ENCODE results near the gene TMC8.
"Not testable (repeated sequence)": the region's sequence is repeated elsewhere in the genome, so short reads cannot be mapped to it uniquely, and the experiment has no call there.

TMC8 gene, protein sequence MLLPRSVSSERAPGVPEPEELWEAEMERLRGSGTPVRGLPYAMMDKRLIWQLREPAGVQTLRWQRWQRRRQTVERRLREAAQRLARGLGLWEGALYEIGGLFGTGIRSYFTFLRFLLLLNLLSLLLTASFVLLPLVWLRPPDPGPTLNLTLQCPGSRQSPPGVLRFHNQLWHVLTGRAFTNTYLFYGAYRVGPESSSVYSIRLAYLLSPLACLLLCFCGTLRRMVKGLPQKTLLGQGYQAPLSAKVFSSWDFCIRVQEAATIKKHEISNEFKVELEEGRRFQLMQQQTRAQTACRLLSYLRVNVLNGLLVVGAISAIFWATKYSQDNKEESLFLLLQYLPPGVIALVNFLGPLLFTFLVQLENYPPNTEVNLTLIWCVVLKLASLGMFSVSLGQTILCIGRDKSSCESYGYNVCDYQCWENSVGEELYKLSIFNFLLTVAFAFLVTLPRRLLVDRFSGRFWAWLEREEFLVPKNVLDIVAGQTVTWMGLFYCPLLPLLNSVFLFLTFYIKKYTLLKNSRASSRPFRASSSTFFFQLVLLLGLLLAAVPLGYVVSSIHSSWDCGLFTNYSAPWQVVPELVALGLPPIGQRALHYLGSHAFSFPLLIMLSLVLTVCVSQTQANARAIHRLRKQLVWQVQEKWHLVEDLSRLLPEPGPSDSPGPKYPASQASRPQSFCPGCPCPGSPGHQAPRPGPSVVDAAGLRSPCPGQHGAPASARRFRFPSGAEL

DNA sequence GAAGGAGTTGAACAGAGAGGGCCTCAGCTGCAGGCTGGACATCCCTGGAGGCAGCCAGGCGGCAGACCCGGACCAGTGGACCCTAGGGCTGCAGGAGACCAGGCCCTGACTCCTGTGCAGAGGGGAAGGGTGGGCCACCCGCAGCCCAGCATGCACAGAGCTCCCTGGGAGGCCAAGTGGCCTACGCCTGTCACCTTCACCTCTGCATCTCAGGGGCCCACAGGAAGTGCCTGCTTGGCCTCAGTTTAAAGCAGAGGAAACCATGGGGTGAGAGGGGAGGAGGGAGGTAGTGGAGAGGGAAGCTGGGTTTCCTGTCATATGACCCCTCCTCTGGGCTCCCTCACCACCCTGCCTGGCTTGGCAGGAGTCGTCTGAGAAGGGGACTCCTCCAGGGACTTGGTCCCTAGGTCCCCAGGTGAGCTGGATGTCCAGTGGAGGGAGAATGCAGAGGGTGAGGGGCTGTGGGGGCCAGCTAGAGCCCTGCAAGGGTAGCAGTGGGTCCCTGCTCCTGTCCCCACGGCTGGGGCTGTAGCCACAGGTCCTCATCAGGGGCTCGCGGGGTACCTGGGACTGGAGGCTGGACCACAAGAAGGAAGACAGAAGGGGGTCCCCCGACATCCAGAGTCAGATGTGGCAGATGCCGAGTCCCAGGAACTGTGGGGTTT lies at the start of gene TMC8:
Gene TMC8, plus strand, starts transcription at position 335 of the 665 bp plus-strand sequence. CDS start 818 bp downstream, outside the sequence.
- peak in 1 of 2 experiments; percentile 23 for DNase-seq

DNA sequence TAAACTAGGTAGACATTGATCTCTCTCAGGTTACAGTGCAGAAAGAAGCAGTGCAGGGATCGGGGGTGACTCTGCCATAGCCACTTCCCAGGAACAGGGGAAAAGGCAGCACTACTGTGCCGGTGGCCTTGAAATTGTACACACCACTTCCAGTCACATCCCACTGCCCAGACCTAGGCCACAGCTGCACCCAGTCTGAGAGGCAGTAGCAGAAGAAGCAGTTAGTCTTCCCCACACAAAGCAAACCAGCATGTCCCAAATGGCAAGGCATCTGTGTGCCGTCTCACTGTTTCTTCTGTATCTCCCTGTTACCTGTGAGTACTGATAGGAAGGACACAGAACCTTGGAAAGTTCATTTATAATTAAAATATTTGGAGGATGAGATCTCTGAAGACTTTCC lies 49.0 kb upstream of the TMC8 start:
- peak in 1 of 2 experiments; percentile 41 for DNase-seq

DNA sequence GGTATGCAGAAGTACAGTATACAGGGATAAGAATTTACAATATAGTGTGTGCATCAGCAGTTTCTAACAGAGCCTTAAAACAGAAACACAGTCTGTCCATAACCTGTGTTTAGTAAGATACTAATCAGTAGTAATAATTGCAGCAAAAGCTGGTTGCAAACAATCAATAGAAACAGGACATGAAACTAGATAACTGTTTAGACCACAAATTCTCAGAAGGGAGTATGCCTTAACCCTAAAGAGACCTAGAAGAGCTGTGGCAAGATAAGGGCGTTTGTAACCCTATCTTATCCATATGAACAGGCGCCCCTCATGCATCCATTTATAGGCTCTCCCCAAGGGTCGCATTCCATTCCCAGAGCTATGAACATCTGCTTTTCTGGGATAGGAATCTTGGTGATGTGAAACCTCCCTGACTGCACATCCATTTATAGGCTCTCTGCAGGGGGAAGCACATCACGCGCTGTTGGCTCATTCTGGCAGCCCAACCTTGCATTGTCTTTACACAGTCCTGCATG lies 48.2 kb upstream of the TMC8 start:
- not testable (repeated sequence) for DNase-seq

DNA sequence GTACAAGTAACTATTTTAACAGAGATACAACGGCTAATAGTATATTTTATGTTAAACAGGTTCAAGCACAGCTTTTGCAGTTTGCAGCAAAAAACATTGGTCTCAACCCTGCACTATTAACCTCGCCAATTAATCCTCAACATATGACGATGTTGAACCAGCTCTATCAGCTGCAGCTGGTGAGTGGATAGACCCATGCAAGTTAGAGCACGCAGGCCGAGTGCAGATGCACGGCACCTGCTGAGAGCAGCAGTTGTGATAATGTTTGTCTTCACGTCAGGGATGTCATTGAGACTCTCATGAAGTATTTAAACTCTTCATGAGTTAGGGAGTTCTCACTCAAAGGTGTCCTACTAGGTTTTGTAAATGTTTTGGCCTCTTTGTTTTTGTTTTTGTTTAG lies 47.6 kb upstream of the TMC8 start:
- DNase-seq: peak; percentile 88 to 95

DNA sequence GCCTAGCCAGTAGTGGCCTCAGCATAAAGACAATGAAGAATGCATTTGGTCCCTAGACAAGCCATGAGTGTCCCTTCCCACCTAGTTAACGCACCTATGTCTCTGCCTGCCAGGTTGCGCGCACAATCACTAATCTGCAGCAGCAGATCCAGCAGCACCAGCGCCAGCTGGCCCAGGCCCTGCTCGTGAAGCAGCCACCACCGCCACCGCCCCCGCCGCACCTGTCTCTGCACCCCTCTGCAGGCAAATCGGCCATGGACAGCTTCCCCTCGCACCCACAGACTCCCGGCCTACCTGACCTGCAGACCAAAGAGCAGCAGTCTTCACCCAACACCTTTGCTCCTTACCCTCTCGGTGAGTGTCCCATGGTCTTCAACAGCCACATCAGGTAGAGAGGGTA lies 43.8 kb upstream of the TMC8 start:
- no peak for DNase-seq

DNA sequence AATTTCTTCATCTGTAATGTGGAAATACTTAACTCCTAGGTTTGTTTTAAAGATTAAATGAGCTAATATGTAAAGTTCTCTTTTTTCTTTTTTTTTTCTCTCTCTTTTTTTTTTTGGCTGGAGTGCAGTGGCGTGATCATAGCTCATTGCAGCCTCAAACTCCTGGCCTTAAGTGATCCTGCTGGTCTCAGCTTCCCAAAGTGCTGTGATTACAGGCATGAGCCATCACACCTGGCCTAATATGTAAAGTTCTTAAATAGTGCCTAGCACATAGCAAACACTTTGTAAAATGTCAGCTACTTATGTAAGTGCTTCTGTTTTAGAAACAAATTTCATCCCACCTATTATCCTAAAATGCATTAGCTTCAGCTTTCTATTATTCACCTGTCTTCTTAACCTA lies 42.0 kb upstream of the TMC8 start:
- no peak for DNase-seq

DNA sequence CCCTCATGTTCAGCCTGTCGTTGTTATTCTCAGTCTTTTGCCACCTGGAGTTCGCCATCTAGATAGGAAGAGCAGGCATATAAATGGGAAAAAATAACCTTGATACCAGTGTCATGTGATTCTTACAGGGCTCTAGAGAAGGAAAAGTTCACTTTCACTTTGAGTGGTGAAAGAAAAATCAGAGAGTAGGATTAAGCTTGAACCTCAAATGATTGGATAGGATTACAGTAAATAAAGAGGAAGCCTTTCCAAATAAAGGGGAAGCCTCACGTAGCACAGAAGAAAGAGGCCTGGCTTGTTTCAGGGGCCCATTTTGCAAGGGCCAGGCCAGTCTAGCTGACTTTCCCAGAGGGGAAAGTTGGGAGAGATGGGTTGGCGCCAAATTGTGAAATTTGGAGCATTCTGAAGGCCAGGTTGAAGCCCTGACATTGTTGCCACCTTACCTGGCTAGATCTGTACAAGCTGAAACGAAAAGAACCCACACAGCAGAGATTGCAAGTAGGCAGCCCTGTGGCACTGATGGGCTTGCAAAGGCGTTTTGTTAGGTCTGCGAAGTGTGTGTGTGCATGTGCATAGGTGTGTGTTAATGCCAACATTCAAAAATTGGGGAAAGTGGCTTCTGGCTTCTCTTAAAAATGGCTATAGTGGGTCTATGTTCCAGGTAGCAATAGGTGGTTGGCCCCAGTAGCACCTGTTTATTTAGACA lies 40.8 kb upstream of the TMC8 start:
- no peak for DNase-seq

DNA sequence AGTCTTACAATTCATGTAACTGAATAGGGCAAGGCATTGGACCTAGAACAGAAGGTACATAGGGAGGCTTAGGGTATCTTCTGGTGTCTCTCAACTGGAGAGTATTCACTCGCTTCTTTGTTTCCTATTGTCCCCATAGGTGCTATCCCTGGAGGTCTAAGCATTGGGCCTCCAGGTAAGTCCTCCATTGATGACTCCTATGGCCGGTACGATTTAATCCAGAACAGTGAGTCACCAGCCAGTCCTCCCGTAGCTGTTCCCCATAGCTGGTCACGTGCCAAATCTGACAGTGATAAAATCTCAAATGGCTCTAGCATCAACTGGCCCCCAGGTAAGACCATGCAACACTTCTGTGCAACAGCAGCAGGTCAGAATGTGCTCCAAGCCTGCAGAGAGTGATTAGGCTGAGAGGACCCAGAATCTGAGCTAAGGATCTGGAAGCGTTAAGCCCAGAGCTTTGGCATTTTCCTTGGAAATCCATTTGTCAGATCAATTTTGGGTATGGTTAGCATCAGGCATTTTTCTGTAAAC lies 37.7 kb upstream of the TMC8 start:
- DNase-seq: no peak

DNA sequence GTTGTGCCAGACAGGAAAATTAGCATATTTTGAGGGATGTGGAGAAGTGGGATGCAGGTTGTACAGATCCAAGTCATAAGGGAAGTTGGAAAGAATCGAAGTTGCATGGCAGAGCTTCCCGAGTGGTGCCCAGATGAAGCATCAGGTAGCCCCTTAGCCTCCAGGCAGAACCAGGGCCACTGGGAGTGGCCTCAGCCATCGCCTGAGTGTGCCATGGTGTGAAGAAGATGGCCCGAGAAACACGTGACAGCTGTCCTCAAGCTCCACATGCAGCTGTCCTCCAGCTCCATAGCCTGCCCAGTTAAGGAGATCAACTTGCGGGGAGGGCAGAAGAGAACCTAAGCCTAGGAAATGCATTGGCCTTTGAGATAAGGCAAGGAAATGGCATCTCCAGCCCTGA lies 35.5 kb upstream of the TMC8 start:
- DNase-seq: no peak

DNA sequence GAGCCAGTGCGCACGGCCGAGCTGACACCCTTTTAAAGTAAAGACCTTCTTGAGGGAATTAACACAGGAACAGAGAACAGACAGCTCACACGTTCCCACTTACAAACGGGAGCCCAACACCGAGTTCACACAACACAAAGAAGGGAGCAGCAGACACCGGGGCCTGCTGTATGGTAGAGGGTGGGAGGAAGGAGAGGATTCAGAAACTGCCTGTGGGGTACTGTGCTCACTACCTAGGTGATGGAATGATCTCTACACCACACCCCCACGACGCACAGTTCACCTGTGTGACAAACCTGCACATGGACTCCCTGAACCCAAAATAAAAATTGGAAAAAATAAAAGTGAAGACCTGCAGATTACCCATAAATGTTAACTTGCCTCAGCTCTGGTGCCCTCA lies 34.5 kb upstream of the TMC8 start:
- DNase-seq: no peak

DNA sequence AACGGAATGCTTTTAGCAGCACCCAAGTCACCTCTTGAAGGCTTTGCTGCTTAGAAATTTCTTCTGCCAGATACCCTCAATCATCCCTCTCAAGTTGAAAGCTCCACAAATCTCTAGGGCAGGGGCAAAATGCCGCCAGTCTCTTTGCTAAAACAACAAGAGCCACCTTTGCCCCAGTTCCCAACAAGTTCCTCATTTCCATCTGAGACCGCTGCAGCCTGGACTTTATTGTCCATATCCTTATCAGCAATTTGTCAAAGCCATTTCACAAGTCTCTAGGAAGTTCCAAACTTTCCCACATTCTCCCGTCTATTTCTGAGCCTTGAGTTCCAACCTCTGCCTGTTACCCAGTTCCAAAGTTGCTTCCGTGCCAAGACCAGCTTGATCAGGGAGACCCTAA lies 29.5 kb upstream of the TMC8 start:
- DNase-seq: no peak

DNA sequence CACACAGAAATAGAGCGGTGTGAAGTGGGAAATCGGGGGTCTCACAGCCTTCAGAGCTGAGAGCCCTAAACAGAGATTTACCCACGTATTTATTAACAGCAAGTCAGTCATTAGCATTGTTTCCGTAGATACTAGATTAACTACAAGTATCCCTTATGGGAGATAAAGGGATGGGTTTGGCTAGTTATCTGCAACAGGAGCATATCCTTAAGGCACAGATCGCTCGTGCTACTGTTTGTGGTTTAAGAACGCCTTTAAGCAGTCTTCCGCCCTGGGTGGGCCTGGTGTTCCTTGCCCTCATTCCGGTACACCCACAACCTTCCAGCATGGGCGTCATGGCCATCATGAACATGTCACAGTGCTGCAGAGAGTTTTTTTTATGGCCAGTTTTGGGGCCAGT lies 29.0 kb upstream of the TMC8 start:
- DNase-seq: no peak

DNA sequence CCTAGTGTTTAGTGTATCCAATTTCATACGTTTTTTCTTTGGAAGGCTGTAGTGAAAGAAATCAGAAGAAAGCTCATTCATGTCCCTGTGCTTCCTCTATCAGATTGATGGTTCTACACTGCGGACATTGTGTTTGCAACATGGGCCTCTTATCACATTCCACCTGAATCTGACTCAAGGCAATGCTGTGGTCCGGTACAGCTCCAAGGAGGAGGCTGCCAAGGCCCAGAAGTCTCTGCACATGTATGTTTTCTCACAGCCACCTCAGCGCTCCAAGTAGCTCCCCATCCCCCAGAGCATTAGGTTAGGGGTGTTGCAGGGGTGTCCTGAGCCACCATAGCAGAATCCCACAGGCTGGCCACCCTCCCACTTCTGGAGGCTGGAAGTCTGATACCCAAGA lies 27.3 kb upstream of the TMC8 start:
- no peak for DNase-seq

DNA sequence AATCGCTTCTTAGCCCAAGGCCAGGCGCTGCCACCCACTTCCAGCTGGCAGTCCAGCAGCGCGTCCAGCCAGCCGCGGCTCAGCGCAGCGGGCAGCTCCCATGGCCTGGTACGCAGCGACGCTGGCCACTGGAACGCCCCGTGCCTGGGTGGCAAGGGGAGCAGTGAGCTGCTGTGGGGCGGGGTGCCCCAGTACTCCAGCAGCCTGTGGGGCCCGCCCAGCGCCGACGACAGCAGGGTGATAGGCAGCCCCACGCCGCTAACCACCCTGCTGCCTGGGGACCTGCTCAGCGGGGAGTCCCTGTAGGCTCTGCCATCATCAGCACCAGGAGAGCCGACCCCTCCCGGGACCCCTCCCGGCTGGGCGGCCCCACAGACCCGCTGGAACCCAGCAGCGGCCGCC lies 26.0 kb upstream of the TMC8 start:
- DNase-seq: no peak

DNA sequence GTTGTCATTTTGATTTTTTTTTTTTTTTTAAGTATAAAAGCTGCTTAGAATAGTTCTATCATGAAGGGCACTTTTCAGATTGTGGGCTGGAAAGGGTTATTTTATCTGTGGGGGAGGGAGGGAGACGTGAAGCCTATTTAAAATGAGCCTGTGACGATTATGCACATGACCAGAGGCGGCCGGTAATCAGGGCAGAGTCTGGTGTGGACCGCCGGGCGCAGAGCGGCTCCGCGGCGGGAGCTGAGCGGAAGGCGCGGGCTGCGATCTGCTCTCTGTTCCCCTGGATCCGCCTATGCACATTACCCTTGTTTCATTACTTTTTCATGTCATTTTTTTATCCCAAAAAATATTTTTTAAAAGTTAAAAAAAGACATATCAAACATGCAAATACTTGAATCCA lies 25.5 kb upstream of the TMC8 start:
- DNase-seq: no peak

DNA sequence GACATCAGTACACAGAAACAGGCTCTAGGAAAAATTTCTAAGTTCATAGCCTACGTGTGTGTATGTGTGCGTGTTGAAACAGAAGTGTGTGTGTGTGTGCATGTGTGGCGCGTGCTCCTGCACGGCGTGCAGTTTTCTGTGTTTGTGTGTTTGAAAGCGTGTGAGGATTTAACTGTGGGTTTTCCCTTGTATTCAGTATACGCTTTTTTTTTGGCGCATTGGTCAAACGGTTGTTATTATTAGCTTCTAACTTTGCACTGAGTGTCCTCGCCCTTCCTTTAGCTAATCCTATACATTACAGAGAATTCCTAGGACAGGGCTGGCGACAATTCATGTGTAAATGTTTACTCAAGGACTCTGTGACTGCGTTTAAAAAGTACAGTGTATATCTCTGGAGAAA lies 25.0 kb upstream of the TMC8 start:
- DNase-seq: no peak

DNA sequence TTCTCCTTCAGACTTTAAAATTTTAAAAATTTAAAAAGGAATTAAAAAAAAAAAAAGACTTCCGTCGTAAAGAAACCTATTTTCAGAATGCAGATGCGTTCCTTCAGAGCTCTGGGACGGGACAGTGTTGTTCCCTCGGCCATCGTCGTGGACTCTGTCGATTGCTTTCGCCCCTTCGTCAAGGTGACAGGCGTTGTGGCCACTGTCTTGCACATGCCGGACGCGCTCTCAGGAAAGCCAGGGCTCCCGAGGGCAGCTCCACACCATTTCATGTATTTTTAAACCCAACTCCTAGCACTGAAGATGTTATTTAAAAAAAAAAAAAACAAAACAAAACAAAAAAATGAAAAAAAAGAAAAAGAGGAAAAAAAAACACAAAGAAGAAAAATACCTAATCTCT lies 24.4 kb upstream of the TMC8 start:
- DNase-seq: no peak

DNA sequence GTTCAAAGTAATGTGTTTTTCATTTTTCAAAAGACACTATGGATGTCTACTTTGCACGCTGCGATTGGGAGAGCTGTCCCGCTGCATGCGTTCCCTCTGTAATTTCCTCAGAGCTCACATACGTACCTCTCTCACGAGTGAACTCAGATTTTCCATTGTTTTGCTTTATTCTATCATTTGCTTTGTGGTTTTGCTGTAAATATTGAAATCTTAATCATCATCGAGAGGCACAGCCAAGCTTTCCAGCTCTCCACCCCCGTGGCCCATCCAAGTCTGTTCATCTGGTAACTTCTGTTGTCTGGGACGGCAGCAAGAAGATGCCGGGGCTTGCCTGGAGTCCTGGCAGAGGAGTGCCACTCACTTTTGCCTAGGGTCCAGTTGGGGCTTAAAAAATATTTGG lies 23.1 kb upstream of the TMC8 start:
- DNase-seq: no peak

DNA sequence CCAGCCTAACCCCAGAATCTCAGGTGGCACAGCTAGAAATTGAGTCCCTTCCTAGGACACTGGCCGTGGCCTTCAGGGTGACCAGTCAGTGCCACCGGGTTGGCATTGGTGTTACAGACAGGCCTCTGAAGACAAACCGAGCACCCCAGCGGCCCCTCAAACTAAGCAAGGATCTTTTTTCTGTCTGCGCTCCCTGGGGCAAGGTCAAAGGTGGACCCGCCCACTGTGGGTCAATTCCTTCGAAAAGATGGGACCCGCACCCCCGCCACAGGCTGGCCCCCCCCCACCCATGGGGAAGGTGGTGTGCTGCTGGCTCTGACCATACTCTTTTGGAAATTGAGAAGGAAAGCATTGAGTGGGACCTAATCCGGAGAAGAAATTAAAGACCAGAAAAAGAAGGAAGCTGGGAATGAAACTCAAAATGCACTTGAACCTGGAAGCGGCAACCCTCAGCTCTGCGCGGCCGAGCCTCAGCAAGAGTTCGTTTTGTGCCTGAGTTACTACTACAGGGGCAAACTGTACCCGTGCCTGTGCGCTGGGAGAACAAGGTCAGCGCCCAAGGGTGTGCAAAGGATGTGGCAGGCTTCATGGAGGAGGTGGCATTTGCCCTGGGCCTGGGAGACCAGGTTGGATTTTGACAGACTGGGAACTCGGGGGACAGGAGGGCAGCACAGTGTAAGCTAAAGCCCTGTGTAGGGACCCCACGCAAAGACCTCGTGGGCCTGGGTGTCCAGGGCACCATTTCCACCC lies 22.4 kb upstream of the TMC8 start:
- no peak for DNase-seq

DNA sequence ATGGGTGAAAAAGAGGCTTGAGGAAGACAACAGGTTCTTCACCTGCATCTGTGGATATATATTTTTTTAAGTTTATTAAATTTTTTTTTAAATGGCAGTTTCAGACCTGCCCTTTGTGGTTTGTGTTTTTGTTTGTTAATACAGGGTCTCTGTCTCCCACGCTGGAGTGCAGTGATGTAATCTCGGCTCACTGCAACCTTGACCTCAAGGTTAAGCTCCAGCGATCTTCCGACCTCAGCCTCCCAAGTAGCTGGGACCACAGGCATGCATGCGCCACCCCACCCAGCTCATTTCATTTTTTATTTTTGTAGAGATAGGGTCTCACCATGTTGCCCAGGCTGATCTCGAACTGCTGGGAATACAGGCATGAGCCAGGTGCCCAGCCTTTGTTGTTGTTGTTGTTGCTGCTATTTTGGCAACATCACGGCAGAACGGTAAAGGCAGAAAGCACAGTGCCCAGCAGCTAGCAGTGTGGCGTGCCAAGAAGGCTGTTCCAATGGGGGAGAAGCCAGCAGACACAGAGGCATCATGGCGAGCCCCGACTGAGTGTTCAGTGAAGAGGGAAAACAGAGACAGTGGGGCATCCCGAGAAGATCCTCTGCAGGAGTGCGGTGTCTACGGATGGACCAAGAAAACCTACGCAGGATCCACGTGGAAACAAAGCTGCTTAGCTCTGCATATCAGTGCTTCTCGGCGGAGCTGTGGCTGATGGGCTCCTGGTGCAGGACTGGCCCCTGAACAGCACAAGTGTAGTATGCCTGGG lies 21.7 kb upstream of the TMC8 start:
- no peak for DNase-seq

DNA sequence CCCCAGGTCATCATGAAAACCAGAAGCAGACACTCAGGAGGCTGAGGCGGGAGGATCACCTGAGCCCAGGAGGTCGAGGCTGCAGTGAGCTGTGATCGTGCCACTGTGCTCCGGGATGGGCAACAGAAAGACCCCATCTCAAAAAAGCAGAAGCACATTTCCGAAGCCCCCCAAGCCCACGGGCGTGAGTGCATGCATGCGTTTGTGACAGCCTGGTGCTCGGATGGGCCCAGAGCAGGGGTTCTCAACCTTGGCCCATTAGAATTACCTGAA lies 21.1 kb upstream of the TMC8 start:
- DNase-seq: no peak

All from SHP77 (cell line).